AG04450 (cell line): ENCODE measurements around the gene MACROD2. TPM values are rescaled to one million over a fixed set of nuclear protein-coding genes. Genes with fewer than 3 reads are reported as not detected.

Source experiments
- CTCF ChIA-PET: fragments of 300-600, 350-600 bp; formaldehyde crosslinking; extraction: SDS; loops from one replicate; lab custom pipeline; 2022; ENCODE audit warnings: antibody characterized with exemption, inconsistent platforms; lab: Charles Lee
- POLR2A ChIA-PET: fragments of 350-600 bp; formaldehyde crosslinking; extraction: SDS; loops from one replicate; lab custom pipeline; 2021; ENCODE audit warnings: antibody characterized with exemption, inconsistent platforms; lab: Yijun Ruan, JAX
- DNase-seq: peaks from one replicate; pipeline ENCODE4 v3.0.0-alpha.2; 2011; ENCODE audit warnings: low read depth, low spot score
- H3K27ac ChIP-seq: one replicate; pipeline ENCODE4 v1.5.1; 2012; ENCODE audit warnings: low read depth, low read length, control low read depth
- H3K27me3 ChIP-seq: one replicate; pipeline ENCODE4 v1.6.0; 2012; ENCODE audit warnings: low read length; ENCODE audit not compliant: control insufficient read depth, insufficient read depth
- H3K4me3 ChIP-seq: 2 replicates; pipeline ENCODE4 v1.5.1; 2011; ENCODE audit warnings: mild to moderate bottlenecking, low read depth, low read length, control low read depth
- H3K9me3 ChIP-seq: 2 replicates; pipeline ENCODE4 v1.5.1; 2012; ENCODE audit warnings: low read length; ENCODE audit not compliant: control insufficient read depth, insufficient read depth
- polyA plus RNA-seq: library from polyadenylated mRNA; depleted of rRNA; stranded (reverse); fragments of >200 nt; gene quantifications from 2 replicates; pipeline ENCODE4 v1.2.3, GENCODE V29; 2011
- TF ChIP-seq, protein P1 (sequence below): IDR thresholded peaks from 2 replicates; pipeline ENCODE4 v1.5.1; 2011; ENCODE audit warnings: low read depth, low read length, control low read depth, inconsistent platforms

The MACROD2 gene
- polyA plus RNA-seq, 1 experiment: 0.02 TPM

DNA sequence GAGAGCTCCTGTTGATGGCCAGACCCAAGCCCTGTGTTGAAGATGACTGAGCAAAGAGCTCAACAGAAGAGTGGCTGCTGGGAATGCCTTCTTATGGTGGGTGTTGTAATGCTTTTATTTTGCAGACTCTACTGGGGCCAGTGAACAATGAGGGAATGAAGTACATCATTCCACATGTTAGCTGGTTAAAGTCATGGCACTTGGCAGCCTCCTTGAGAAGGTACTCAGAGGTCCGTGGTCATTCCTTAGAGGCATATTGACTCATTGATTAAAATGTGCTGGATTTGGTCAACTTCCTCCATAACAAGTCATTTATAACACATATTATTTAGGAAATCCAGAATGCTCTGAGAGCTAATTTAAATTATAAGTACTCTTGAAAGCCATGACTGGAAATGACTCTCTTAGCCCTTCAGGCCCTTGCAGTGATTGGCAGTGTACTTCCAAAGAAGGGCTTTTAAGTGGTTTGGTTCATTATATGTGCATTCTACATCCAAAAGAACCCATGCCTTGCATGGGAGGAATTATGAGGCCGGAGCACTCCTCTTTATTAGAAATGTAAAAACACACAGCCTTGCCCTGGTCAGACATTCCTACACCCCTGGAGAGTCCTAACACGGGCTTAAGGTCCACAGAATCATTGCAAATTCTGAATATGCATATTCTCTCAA lies 1601.0 kb downstream of the MACROD2 start:
- TF ChIP-seq, protein P1, sequence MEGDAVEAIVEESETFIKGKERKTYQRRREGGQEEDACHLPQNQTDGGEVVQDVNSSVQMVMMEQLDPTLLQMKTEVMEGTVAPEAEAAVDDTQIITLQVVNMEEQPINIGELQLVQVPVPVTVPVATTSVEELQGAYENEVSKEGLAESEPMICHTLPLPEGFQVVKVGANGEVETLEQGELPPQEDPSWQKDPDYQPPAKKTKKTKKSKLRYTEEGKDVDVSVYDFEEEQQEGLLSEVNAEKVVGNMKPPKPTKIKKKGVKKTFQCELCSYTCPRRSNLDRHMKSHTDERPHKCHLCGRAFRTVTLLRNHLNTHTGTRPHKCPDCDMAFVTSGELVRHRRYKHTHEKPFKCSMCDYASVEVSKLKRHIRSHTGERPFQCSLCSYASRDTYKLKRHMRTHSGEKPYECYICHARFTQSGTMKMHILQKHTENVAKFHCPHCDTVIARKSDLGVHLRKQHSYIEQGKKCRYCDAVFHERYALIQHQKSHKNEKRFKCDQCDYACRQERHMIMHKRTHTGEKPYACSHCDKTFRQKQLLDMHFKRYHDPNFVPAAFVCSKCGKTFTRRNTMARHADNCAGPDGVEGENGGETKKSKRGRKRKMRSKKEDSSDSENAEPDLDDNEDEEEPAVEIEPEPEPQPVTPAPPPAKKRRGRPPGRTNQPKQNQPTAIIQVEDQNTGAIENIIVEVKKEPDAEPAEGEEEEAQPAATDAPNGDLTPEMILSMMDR: no peak
- H3K27me3 ChIP-seq: no peaks in the 10 kb centered on the region
- ChIA-PET POLR2A (no interaction called here), CTCF (no interaction called here)
- H3K27ac ChIP-seq: no peak overlapping the region
- H3K9me3 ChIP-seq: no peaks in the 10 kb centered on the region
- DNase-seq: no peak
- no peak overlapping the region for H3K4me3 ChIP-seq

DNA sequence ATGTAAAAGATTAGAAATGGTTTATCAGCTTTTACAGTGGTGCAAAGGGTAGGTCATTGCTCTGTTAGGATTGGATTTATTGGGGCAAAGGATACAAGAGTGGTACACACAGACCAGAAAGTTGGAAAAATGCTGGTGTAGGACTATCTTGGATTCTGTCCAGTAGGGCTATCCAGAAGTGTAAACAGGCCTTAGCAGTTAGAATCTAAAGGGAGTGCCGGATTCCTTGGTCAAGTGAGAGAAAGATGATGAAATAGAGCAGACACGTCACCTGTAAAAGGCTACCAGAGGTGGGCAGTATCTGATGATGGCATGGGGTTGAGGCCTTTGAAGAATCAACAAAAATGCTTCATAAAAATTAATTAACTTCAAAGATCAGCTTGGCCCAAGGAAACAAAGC lies 1602.0 kb downstream of the MACROD2 start:
- H3K9me3 ChIP-seq: no peaks in the 10 kb centered on the region
- TF ChIP-seq, protein P1: no peak
- H3K4me3 ChIP-seq: no peak overlapping the region
- no peak overlapping the region for H3K27ac ChIP-seq
- no peaks in the 10 kb centered on the region for H3K27me3 ChIP-seq
- POLR2A ChIA-PET: no interaction called here
- DNase-seq: no peak
- CTCF ChIA-PET: no interaction called here

DNA sequence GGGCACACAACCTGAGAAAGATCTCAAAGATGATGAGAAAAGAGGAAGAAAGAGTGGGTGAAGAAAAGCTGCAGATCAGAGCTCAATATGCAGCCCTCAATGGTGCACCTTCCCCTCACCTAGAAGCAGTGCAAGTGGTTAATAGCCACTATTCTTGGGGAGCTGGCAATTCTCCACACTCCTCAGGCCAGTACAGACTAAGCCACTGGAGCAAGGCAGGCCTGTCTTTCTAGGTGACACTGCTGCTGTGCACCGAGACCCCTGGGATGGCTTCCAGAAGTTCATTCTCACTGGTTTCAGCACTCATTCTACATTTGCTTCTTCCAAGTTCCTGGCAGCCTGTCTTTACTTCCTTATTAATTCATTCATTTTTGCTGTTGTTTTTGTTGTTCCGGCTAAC lies 1604.6 kb downstream of the MACROD2 start:
- no peaks in the 10 kb centered on the region for H3K9me3 ChIP-seq
- ChIA-PET POLR2A (no interaction called here), CTCF (no interaction called here)
- no peak overlapping the region for H3K4me3 ChIP-seq
- TF ChIP-seq, protein P1: no peak
- no peak overlapping the region for H3K27ac ChIP-seq
- no peaks in the 10 kb centered on the region for H3K27me3 ChIP-seq
- DNase-seq: no peak

GRCh38 chr20:15600565-15600964 lies 1605.2 kb downstream of the MACROD2 start:
- DNase-seq: no peak
- H3K27me3 ChIP-seq: no peaks in the 10 kb centered on the region
- TF ChIP-seq, protein P1: no peak
- H3K4me3 ChIP-seq: no peak overlapping the region
- H3K9me3 ChIP-seq: no peaks in the 10 kb centered on the region
- POLR2A ChIA-PET: no interaction called here
- H3K27ac ChIP-seq: no peak overlapping the region
- CTCF ChIA-PET: no interaction called here

- DNase-seq: no peak
- H3K9me3 ChIP-seq: no peaks in the 10 kb centered on the region
- H3K27me3 ChIP-seq: no peaks in the 10 kb centered on the region
- H3K27ac ChIP-seq: no peak overlapping the region
- TF ChIP-seq, protein P1: no peak
- no peak overlapping the region for H3K4me3 ChIP-seq
- ChIA-PET POLR2A (no interaction called here), CTCF (no interaction called here)
These were observed 1608.2 kb downstream of the MACROD2 start for GRCh38 chr20:15603506-15603905.
